Measurements from ENCODE around the gene TEX29.

- no peak for TF ChIP-seq CTCF (IDR thresholded peaks at IDR 0.05)
- TF ChIP-seq POLR2A (IDR thresholded peaks at IDR 0.05) = no peak
Measured at GRCh38 chr13:111322001-111322915, 1.8 kb downstream of the TEX29 start.

Measured in testis (tissue), 2 donors.